ENCODE measurements around the gene HOXD9.

The HOXD9 gene

GRCh38 chr2:176165370-176166050 lies 43.0 kb downstream of the HOXD9 start:
- DNase-seq (ENCODE audit: low spot score): no peak

GRCh38 chr2:176166272-176166671 lies 43.8 kb downstream of the HOXD9 start:
- DNase-seq (ENCODE audit: low spot score): no peak

- DNase-seq (ENCODE audit: low spot score): no peak
These were observed 44.9 kb downstream of the HOXD9 start for GRCh38 chr2:176167398-176167797.

GRCh38 chr2:176169181-176169580 lies 46.7 kb downstream of the HOXD9 start:
- DNase-seq (ENCODE audit: low spot score): no peak

GRCh38 chr2:176169711-176170110 lies 47.2 kb downstream of the HOXD9 start:
- DNase-seq (ENCODE audit: low spot score): no peak

- DNase-seq (ENCODE audit: low spot score): no peak
These were observed 48.2 kb downstream of the HOXD9 start for GRCh38 chr2:176170602-176171305.

GRCh38 chr2:176171351-176172006 lies 49.0 kb downstream of the HOXD9 start:
- DNase-seq (ENCODE audit: low spot score): no peak

- DNase-seq (ENCODE audit: low spot score): no peak
These were observed 49.7 kb downstream of the HOXD9 start for GRCh38 chr2:176172007-176172894.

GRCh38 chr2:176172895-176173566 lies 50.5 kb downstream of the HOXD9 start:
- DNase-seq (ENCODE audit: low spot score): no peak

GRCh38 chr2:176173567-176174381 lies 51.3 kb downstream of the HOXD9 start:
- DNase-seq (ENCODE audit: low spot score): no peak

- no peak for DNase-seq (ENCODE audit: low spot score)
These were observed 51.9 kb downstream of the HOXD9 start for GRCh38 chr2:176174382-176174823.
